ENCODE measurements around the gene IL2RG.

IL2RG gene

GRCh38 chrX:71068044-71068918 lies 43.1 kb downstream of the IL2RG start, which contains the start of gene SNX12:
Gene SNX12, minus strand, starts transcription at chrX:71068334. Its CDS starts 28 bp downstream, at chrX:71068306.
- no peaks in the 10 kb centered on the region for H3K27me3 ChIP-seq (ENCODE audit: insufficient read depth, low read length)
- H3K79me2 ChIP-seq (ENCODE audit: insufficient read depth, low read length): peaks cover 13% of the 10 kb centered on the region; the same call in 1 of the 2 replicates
- H3F3A ChIP-seq (ENCODE audit: insufficient read depth, low read length): no peaks in the 10 kb centered on the region
- TF ChIP-seq EZH2 (IDR thresholded peaks at IDR 0.05; ENCODE audit: borderline replicate concordance, low read length): no peak
- no peak for TF ChIP-seq CTCF (IDR thresholded peaks at IDR 0.05; ENCODE audit: low read length)
- no peaks in the 10 kb centered on the region for H3K36me3 ChIP-seq (ENCODE audit: insufficient read depth, low read length)
- H3K9ac ChIP-seq (ENCODE audit: low read length): peak within 1 kb of the TSS; percentile 88
- H3K27ac ChIP-seq (ENCODE audit: low read depth, low read length, poor library complexity, severe bottlenecking): peak within 1 kb of the TSS; percentile 72
- H3K4me1 ChIP-seq (ENCODE audit: insufficient read depth, low read length, severe bottlenecking): peaks cover 13% of the 10 kb centered on the region
- H2AFZ ChIP-seq (ENCODE audit: low read length): peak within 1 kb of the TSS; percentile 63
- H3K4me2 ChIP-seq (ENCODE audit: low read length): peak within 1 kb of the TSS; percentile 98
- H3K9me2 ChIP-seq (ENCODE audit: low read depth, low read length): no peaks in the 10 kb centered on the region
- H3K9me3 ChIP-seq (ENCODE audit: low read length): no peaks in the 10 kb centered on the region
- H4K20me1 ChIP-seq (ENCODE audit: insufficient read depth, low read length): no peaks in the 10 kb centered on the region
- peak within 1 kb of the TSS; percentile 85 for H3K4me3 ChIP-seq (ENCODE audit: low read depth, low read length, poor library complexity, severe bottlenecking)

DNA sequence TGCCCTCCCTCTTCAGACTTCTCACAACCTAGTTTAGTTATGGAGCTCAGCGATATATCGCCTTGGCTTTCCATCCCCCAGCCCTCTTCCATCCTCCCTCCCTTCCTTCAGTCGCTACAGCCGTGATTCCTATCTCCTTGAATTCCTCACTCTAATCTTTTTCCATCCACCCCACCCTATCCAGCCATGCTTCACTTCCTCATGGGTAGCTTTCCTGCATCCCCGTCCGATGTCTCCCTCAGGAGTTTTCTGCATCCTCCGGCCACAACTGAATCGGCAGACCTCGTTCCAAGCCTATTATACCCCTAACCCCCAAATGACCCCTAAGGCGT lies 43.7 kb downstream of the IL2RG start:
- Histone ChIP-seq H4K20me1 (ENCODE audit: insufficient read depth, low read length) (no peaks in the 10 kb centered on the region), H3K4me3 (ENCODE audit: low read depth, low read length, poor library complexity, severe bottlenecking) (peak overlapping the region; percentile 85), H3K4me1 (ENCODE audit: insufficient read depth, low read length, severe bottlenecking) (peaks cover 13% of the 10 kb centered on the region), H3K9me3 (ENCODE audit: low read length) (no peaks in the 10 kb centered on the region), H3K79me2 (ENCODE audit: insufficient read depth, low read length) (peaks cover 13% of the 10 kb centered on the region; the same call in 1 of the 2 replicates), H3F3A (ENCODE audit: insufficient read depth, low read length) (no peaks in the 10 kb centered on the region), H3K27me3 (ENCODE audit: insufficient read depth, low read length) (no peaks in the 10 kb centered on the region), H3K4me2 (ENCODE audit: low read length) (peak overlapping the region; percentile 63), H2AFZ (ENCODE audit: low read length) (no peak overlapping the region), H3K36me3 (ENCODE audit: insufficient read depth, low read length) (0 out of 2 replicates have a peak, but pooled peaks cover 1% of the 10 kb centered on the region), H3K9me2 (ENCODE audit: low read depth, low read length) (no peaks in the 10 kb centered on the region), H3K27ac (ENCODE audit: low read depth, low read length, poor library complexity, severe bottlenecking) (peak overlapping the region; percentile 72), H3K9ac (ENCODE audit: low read length) (peak overlapping the region; percentile 88)
- TF ChIP-seq CTCF (IDR thresholded peaks at IDR 0.05; ENCODE audit: low read length) (no peak), EZH2 (IDR thresholded peaks at IDR 0.05; ENCODE audit: borderline replicate concordance, low read length) (no peak)

GRCh38 chrX:71067089-71067488 lies 44.3 kb downstream of the IL2RG start:
- peak overlapping the region; percentile 88 for H3K9ac ChIP-seq (ENCODE audit: low read length)
- H3K4me1 ChIP-seq (ENCODE audit: insufficient read depth, low read length, severe bottlenecking): peaks cover 13% of the 10 kb centered on the region
- H3K9me2 ChIP-seq (ENCODE audit: low read depth, low read length): no peaks in the 10 kb centered on the region
- H4K20me1 ChIP-seq (ENCODE audit: insufficient read depth, low read length): no peaks in the 10 kb centered on the region
- no peak overlapping the region for H2AFZ ChIP-seq (ENCODE audit: low read length)
- H3K36me3 ChIP-seq (ENCODE audit: insufficient read depth, low read length): 0 out of 2 replicates have a peak, but pooled peaks cover 5% of the 10 kb centered on the region
- H3K27ac ChIP-seq (ENCODE audit: low read depth, low read length, poor library complexity, severe bottlenecking): no peak overlapping the region
- no peaks in the 10 kb centered on the region for H3K9me3 ChIP-seq (ENCODE audit: low read length)
- peak overlapping the region; percentile 63 for H3K4me2 ChIP-seq (ENCODE audit: low read length)
- H3F3A ChIP-seq (ENCODE audit: insufficient read depth, low read length): no peaks in the 10 kb centered on the region
- TF ChIP-seq CTCF (IDR thresholded peaks at IDR 0.05; ENCODE audit: low read length): no peak
- no peak for TF ChIP-seq EZH2 (IDR thresholded peaks at IDR 0.05; ENCODE audit: borderline replicate concordance, low read length)
- H3K4me3 ChIP-seq (ENCODE audit: low read depth, low read length, poor library complexity, severe bottlenecking): peak overlapping the region; percentile 85
- H3K79me2 ChIP-seq (ENCODE audit: insufficient read depth, low read length): peaks cover 13% of the 10 kb centered on the region; the same call in 1 of the 2 replicates
- H3K27me3 ChIP-seq (ENCODE audit: insufficient read depth, low read length): no peaks in the 10 kb centered on the region
